K562 (cell line): Measurements from ENCODE around the gene SIRT7. TPM values are rescaled to one million over a fixed set of nuclear protein-coding genes. Genes with fewer than 3 reads are reported as not detected.

Experiments used
- ATAC-seq: fragments of 200-7000 bp; cut with Tn5 transposase; 3 replicates; pipeline ENCODE4 v1.9.1; 2020; ENCODE audit warnings: moderate library complexity
- BruUV-seq: library from RNA; stranded (reverse); fragments of 400-500 nt; replicated peaks from 2 replicates; lab custom pipeline; 2021; lab: Mats Ljungman, UMichigan
- CTCF ChIA-PET: fragments of 300-600 bp; formaldehyde crosslinking; extraction: SDS; loops from one replicate; lab custom pipeline; 2021; ENCODE audit warnings: low intra/inter-chr PET ratio; lab: Yijun Ruan, JAX
- POLR2A ChIA-PET: fragments of 300-600, 350-650 bp; sonication (Branson Sonifier 250); formaldehyde crosslinking; extraction: SDS; loops from one replicate; lab custom pipeline; 2021; ENCODE audit warnings: antibody characterized with exemption, inconsistent platforms; lab: Yijun Ruan, JAX
- DNase-seq, 4 experiments: peaks; one replicate each; pipeline versions ENCODE4 v3.0.0 to v3.0.0-alpha.2; 2011 to 2018; ENCODE audit warnings: low spot score in 3 of 4, mixed read lengths in 3 of 4; ENCODE audit errors: extremely low read depth in 1 of 4
- FAIRE-seq: peaks from 2 replicates; lab custom pipeline; 2011; peaks lifted over from hg19 to GRCh38; lab: Jason Lieb, UNC
- H2AFZ ChIP-seq: 2 replicates; pipeline ENCODE4 v1.6.0; 2011; ENCODE audit warnings: low read depth, low read length, control low read depth, inconsistent platforms
- H3K27ac ChIP-seq: fragments of 200-600 bp; 3 replicates; pipeline ENCODE4 v1.8.0; 2011; ENCODE audit warnings: low read depth, mild to moderate bottlenecking, control low read depth, inconsistent platforms, low read length, moderate library complexity, mixed read lengths; ENCODE audit errors: extremely low read depth
- H3K27me3 ChIP-seq, 2 experiments: fragments of 300-600 bp in 1 of 2; 2 replicates in 1 of 2; 3 replicates in 1 of 2; pipeline versions ENCODE4 v1.6.0 to v1.8.0; 2011; ENCODE audit warnings: inconsistent platforms in 2 of 2, low read length in 2 of 2, mild to moderate bottlenecking in 1 of 2, mixed read lengths in 1 of 2, moderate library complexity in 1 of 2; ENCODE audit not compliant: control insufficient read depth in 2 of 2, insufficient read depth in 2 of 2
- H3K36me3 ChIP-seq: fragments of 300-600 bp; 3 replicates; pipeline ENCODE4 v1.8.0; 2011; ENCODE audit warnings: mild to moderate bottlenecking, low read length, inconsistent platforms; ENCODE audit not compliant: control insufficient read depth, insufficient read depth
- H3K4me1 ChIP-seq, 2 experiments: fragments of 200-600 bp in 1 of 2; replicated peaks in 1 of 2; 2 replicates in 1 of 2; 3 replicates in 1 of 2; pipeline versions ENCODE4 v1.5.1 to v1.8.0; 2011; ENCODE audit warnings: inconsistent platforms in 2 of 2, low read length in 2 of 2, mild to moderate bottlenecking in 1 of 2, mixed read lengths in 1 of 2, moderate library complexity in 1 of 2; ENCODE audit not compliant: control insufficient read depth in 2 of 2, insufficient read depth in 2 of 2
- H3K4me2 ChIP-seq: 2 replicates; pipeline ENCODE4 v1.6.1; 2011; ENCODE audit warnings: low read length, control low read depth, inconsistent platforms, mixed read lengths; ENCODE audit not compliant: insufficient read depth
- H3K4me3 ChIP-seq: fragments of 200-600 bp; sonication (generic), shearing (Covaris generic); 2 replicates; pipeline ENCODE4 v1.5.1; 2016; ENCODE audit warnings: control low read depth, inconsistent platforms
- H3K79me2 ChIP-seq: fragments of 200-600 bp; 3 replicates; pipeline ENCODE4 v1.8.0; 2011; ENCODE audit warnings: low read length, inconsistent platforms; ENCODE audit not compliant: control insufficient read depth, insufficient read depth
- H3K9ac ChIP-seq, 2 experiments: 2 replicates each; pipeline versions ENCODE4 v1.6.0 to v1.6.1; 2011; ENCODE audit warnings: low read depth in 2 of 2, low read length in 2 of 2, control low read depth in 1 of 2, inconsistent platforms in 1 of 2, mild to moderate bottlenecking in 1 of 2, mixed read lengths in 1 of 2; ENCODE audit not compliant: insufficient read depth in 1 of 2
- H3K9me1 ChIP-seq: one replicate; pipeline ENCODE4 v1.6.0; 2011; ENCODE audit warnings: inconsistent platforms, mild to moderate bottlenecking, low read length, moderate library complexity; ENCODE audit not compliant: control insufficient read depth, insufficient read depth
- H3K9me3 ChIP-seq: replicated peaks from 2 replicates; pipeline ENCODE4 v1.5.1; 2011; ENCODE audit warnings: low read depth, low read length, inconsistent platforms; ENCODE audit not compliant: control insufficient read depth, insufficient read depth
- H4K20me1 ChIP-seq: replicated peaks from 2 replicates; pipeline ENCODE4 v1.6.1; 2011; ENCODE audit warnings: low read length, inconsistent platforms, mixed read lengths; ENCODE audit not compliant: control insufficient read depth, insufficient read depth
- FOXA3 ChIP-seq, 2 experiments: fragments of 450-650 bp in 1 of 2; sonication (generic) in 1 of 2; formaldehyde crosslinking; IDR thresholded peaks in 1 of 2; conservative IDR thresholded peaks in 1 of 2; 2 replicates each; pipeline versions ENCODE4 v1.4.0 to v1.8.0; 2020 to 2022; ENCODE audit warnings: mild to moderate bottlenecking in 2 of 2, missing genetic modification reagents in 1 of 2
- L3MBTL2 ChIP-seq: fragments of 450-650 bp; IDR thresholded peaks from 2 replicates; pipeline ENCODE4 v1.6.1; 2016; ENCODE audit warnings: mild to moderate bottlenecking, moderate library complexity
- MGA ChIP-seq: fragments of 450-650 bp; IDR thresholded peaks from 2 replicates; pipeline ENCODE4 v1.6.1; 2016; ENCODE audit warnings: mild to moderate bottlenecking, moderate library complexity
- MLLT1 ChIP-seq, 2 experiments: fragments of 450-650 bp; IDR thresholded peaks; 2 replicates each; pipeline ENCODE4 v1.6.1; 2016
- ZBTB7A ChIP-seq: IDR thresholded peaks from 2 replicates; pipeline ENCODE4 v1.6.1; 2011; ENCODE audit warnings: low read depth, mild to moderate bottlenecking, low read length, moderate library complexity, borderline replicate concordance; ENCODE audit not compliant: control insufficient read depth
- ZNF766 ChIP-seq: fragments of 200-800 bp; sonication (Bioruptor generic); conservative IDR thresholded peaks from 2 replicates; pipeline ENCODE4 v1.6.1; 2016; ENCODE audit warnings: missing genetic modification characterization, missing compliant biosample characterization
- WGBS: fragments of 100-300 bp; shearing (Covaris generic); methylation state at CpG from one replicate; pipeline ENCODE4 v1.1.6; 2016; ENCODE audit warnings: low coverage, mixed read lengths; ENCODE audit not compliant: insufficient coverage; ENCODE audit errors: missing lambda C conversion rate; 5-methylcytosine and 5-hydroxymethylcytosine counted together
- in situ Hi-C: fragments of 300-500 bp; cut with MboI; formaldehyde crosslinking; loops from 4 replicates; pipeline ENCODE4 v1.15.0; 2018; ENCODE audit warnings: inconsistent platforms, mixed read lengths
- intact Hi-C: fragments of 100-400 bp; cut with micrococcal nuclease; formaldehyde crosslinking; loops from 2 replicates; pipeline ENCODE4 v1.14.2; 2022
- polyA plus RNA-seq, 8 experiments: library from polyadenylated mRNA; depleted of rRNA in 4 of 8; stranded (reverse) in 5 of 8; unstranded in 3 of 8; fragments of >200 nt; fragmentation: Nextera tagmentation in 2 of 8; fragmentation: Illumina TruSeq in 1 of 8; extraction: Ambion mirVana in 2 of 8; extraction: Trizol in 1 of 8; gene quantifications; 2 replicates each; pipeline versions ENCODE4 v1.2.1 to v1.2.3, GENCODE V29; 2011 to 2014; ENCODE audit warnings: inconsistent platforms in 1 of 8, missing spikeins in 1 of 8
- total RNA-seq, 7 experiments: library from RNA; depleted of rRNA in 6 of 7; stranded (reverse); fragments of >200 nt in 6 of 7; fragmentation: Illumina TruSeq in 2 of 7; extraction: Trizol in 2 of 7; gene quantifications; 2 replicates each; pipeline versions ENCODE4 v1.2.1 to v1.2.3, GENCODE V29; 2011 to 2021; ENCODE audit warnings: low replicate concordance in 1 of 7

The SIRT7 gene
- total and polyA plus RNA-seq, 9 of the 15 experiments (the other 6 are each of a cell fraction or from before 2014, with no cell fraction given), result 1.6 to 54.8 (median 20.3) TPM

- WGBS, result 8% methylated on average over 43 of the region's 52 CpGs
- H3K4me1 ChIP-seq, result peaks cover 29 to 80% of the 10 kb centered on the region in 2 experiments
- H3K27ac ChIP-seq, result peak overlapping the region; percentile 93
- no peaks in the 10 kb centered on the region for H3K27me3 ChIP-seq
- ATAC-seq (peak; percentile 50), FAIRE-seq (peak; percentile 26), DNase-seq (peak; percentile 66 to 76 (median 71))
- no peak overlapping the region for H2AFZ ChIP-seq
- BruUV-seq, result no TSS peak
- no peaks in the 10 kb centered on the region for H3K9me3 ChIP-seq
- in situ Hi-C loops, result no loop called here
- ChIA-PET CTCF (interaction anchor here (0.8 to 1.0 kb wide), 3 partner anchors 84 to 136 kb away, joined by 3 read pairs; no protein-coding TSS in a partner anchor), POLR2A (interaction anchor here (0.5 to 2.6 kb wide), 26 partner anchors 9 to 527 kb away, joined by 3 to 13 read pairs (median 4); partner anchors contain the start of gene P4HB)
- peaks cover 37% of the 10 kb centered on the region for H4K20me1 ChIP-seq
- peak overlapping the region; percentile 93 for H3K4me3 ChIP-seq
- H3K9ac ChIP-seq, result peak overlapping the region; percentile 88 to 98
- H3K36me3 ChIP-seq, result peaks cover 44% of the 10 kb centered on the region; the same call in 2 of the 3 replicates
- intact Hi-C loops, result no loop called here
- peaks cover 53% of the 10 kb centered on the region for H3K79me2 ChIP-seq
- H3K9me1 ChIP-seq, result no peaks in the 10 kb centered on the region
- H3K4me2 ChIP-seq, result peak overlapping the region; percentile 93
- TF ChIP-seq ZNF766 (CRISPR knock-in tag) (no peak), MGA (peak; percentile 8; the same call in 1 of the 2 replicates), ZBTB7A (peak; percentile 97), MLLT1 (IDR thresholded peaks at IDR 0.05) (no peak), FOXA3 (CRISPR knock-in tag; conservative IDR thresholded peaks at IDR 0.05 in 1 of 2, IDR thresholded peaks at IDR 0.05 in 1 of 2) (no peak), L3MBTL2 (peak; percentile 41; the same call in 1 of the 2 replicates)
These were observed 48.5 kb downstream of the SIRT7 start for GRCh38 chr17:81869221-81870130.
